PC-9 (cell line): ENCODE measurements around the gene AP1B1. TPM values are rescaled to one million over a fixed set of nuclear protein-coding genes. Genes with fewer than 3 reads are reported as not detected.

Experiments used
- BruUV-seq: library from RNA; stranded (reverse); fragments of 400-500 nt; replicated peaks from 2 replicates; lab custom pipeline; 2021; lab: Mats Ljungman, UMichigan
- CTCF ChIA-PET: fragments of 300-600 bp; sonication (Branson Sonifier 250); formaldehyde crosslinking; loops from one replicate; lab custom pipeline; 2022; ENCODE audit warnings: antibody characterized with exemption; lab: Charles Lee
- POLR2A ChIA-PET: fragments of 300-600 bp; sonication (Branson Sonifier 250); formaldehyde crosslinking; loops from one replicate; lab custom pipeline; 2022; ENCODE audit warnings: antibody characterized with exemption; ENCODE audit not compliant: unreplicated experiment; lab: Charles Lee
- DNase-seq, 2 experiments: peaks; one replicate each; pipeline versions ENCODE4 v3.0.0 to v3.0.0-alpha.2; 2015 to 2022; ENCODE audit warnings: mixed read lengths in 1 of 2
- H2AFZ ChIP-seq: fragments of 200-600 bp; sonication (generic); 2 replicates; pipeline ENCODE4 v1.8.1; 2017; ENCODE audit warnings: antibody characterized with exemption
- H3F3A ChIP-seq: fragments of 200-600 bp; sonication (generic); 2 replicates; pipeline ENCODE4 v1.8.1; 2017; ENCODE audit warnings: antibody characterized with exemption, mild to moderate bottlenecking, low read depth; ENCODE audit not compliant: insufficient read depth
- H3K27ac ChIP-seq: fragments of 200-600 bp; sonication (generic); 2 replicates; pipeline ENCODE4 v1.6.1; 2016; ENCODE audit warnings: mixed run types
- H3K27me3 ChIP-seq: fragments of 200-600 bp; sonication (generic); 2 replicates; pipeline ENCODE4 v1.6.1; 2016; ENCODE audit warnings: low read depth, mixed run types; ENCODE audit not compliant: insufficient read depth
- H3K36me3 ChIP-seq: fragments of 200-600 bp; sonication (generic); 2 replicates; pipeline ENCODE4 v1.6.1; 2016; ENCODE audit warnings: low read depth, mixed run types
- H3K4me1 ChIP-seq: fragments of 200-600 bp; sonication (generic); replicated peaks from 2 replicates; pipeline ENCODE4 v1.6.1; 2016; ENCODE audit warnings: mixed run types; ENCODE audit not compliant: insufficient read depth
- H3K4me2 ChIP-seq: fragments of 200-600 bp; sonication (generic); 2 replicates; pipeline ENCODE4 v1.6.1; 2017; ENCODE audit warnings: mixed run types
- H3K4me3 ChIP-seq: fragments of 200-600 bp; sonication (generic); 2 replicates; pipeline ENCODE4 v1.6.1; 2016; ENCODE audit warnings: mixed run types
- H3K79me2 ChIP-seq: fragments of 200-600 bp; sonication (generic); 2 replicates; pipeline ENCODE4 v1.6.1; 2017; ENCODE audit warnings: low read depth, mixed run types
- H3K9me2 ChIP-seq: fragments of 200-600 bp; sonication (generic); 2 replicates; pipeline ENCODE4 v1.8.1; 2017; ENCODE audit warnings: mild to moderate bottlenecking; ENCODE audit not compliant: insufficient read depth
- H3K9me3 ChIP-seq: fragments of 200-600 bp; sonication (generic); 2 replicates; pipeline ENCODE4 v1.8.1; 2016; ENCODE audit warnings: low read depth; ENCODE audit not compliant: insufficient read depth
- H4K20me1 ChIP-seq: fragments of 200-600 bp; sonication (generic); 2 replicates; pipeline ENCODE4 v1.8.1; 2017; ENCODE audit not compliant: insufficient read depth
- CTCF ChIP-seq: fragments of 200-600 bp; sonication (generic); conservative IDR thresholded peaks from 2 replicates; pipeline ENCODE4 v1.6.1; 2017; ENCODE audit warnings: mixed run types, antibody characterized with exemption, mild to moderate bottlenecking, moderate library complexity
- EZH2 ChIP-seq: fragments of 200-600 bp; sonication (generic); IDR thresholded peaks from 2 replicates; pipeline ENCODE4 v1.8.0; 2017; ENCODE audit warnings: antibody characterized with exemption, low read depth
- intact Hi-C: fragments of 100-400 bp; cut with micrococcal nuclease; formaldehyde crosslinking; loops from one replicate; pipeline ENCODE4 v1.10.0; 2022; ENCODE audit not compliant: unreplicated experiment
- total RNA-seq: library from RNA; stranded (reverse); gene quantifications from 2 replicates; pipeline ENCODE4 v1.2.3, GENCODE V29; 2021

Gene AP1B1
- total RNA-seq, 1 experiment from 2014 or later, result 50.8 TPM

- Histone ChIP-seq H3K27me3 (no peaks in the 10 kb centered on the region), H3K4me1 (no peaks in the 10 kb centered on the region), H3K79me2 (no peaks in the 10 kb centered on the region), H3K4me2 (no peak overlapping the region), H3K9me3 (no peaks in the 10 kb centered on the region), H4K20me1 (no peaks in the 10 kb centered on the region), H2AFZ (no peak overlapping the region), H3F3A (peaks cover 3% of the 10 kb centered on the region; the same call in 1 of the 2 replicates), H3K27ac (no peak overlapping the region), H3K36me3 (no peaks in the 10 kb centered on the region), H3K9me2 (no peaks in the 10 kb centered on the region), H3K4me3 (no peak overlapping the region)
- BruUV-seq, result no TSS peak
- intact Hi-C loops, result no loop called here
- CTCF ChIA-PET, result no interaction called here
- TF ChIP-seq CTCF (no peak), EZH2 (no peak)
- POLR2A ChIA-PET, result no interaction called here
- no peak for DNase-seq
Measured at GRCh38 chr22:29327089-29327764, 61.1 kb downstream of the AP1B1 start.

GRCh38 chr22:29326481-29326880, 61.9 kb downstream of the AP1B1 start:
- Histone ChIP-seq H3K4me3 (no peak overlapping the region), H3K79me2 (no peaks in the 10 kb centered on the region), H2AFZ (no peak overlapping the region), H4K20me1 (no peaks in the 10 kb centered on the region), H3F3A (peaks cover 3% of the 10 kb centered on the region; the same call in 1 of the 2 replicates), H3K36me3 (no peaks in the 10 kb centered on the region), H3K4me1 (no peaks in the 10 kb centered on the region), H3K27ac (no peak overlapping the region), H3K4me2 (no peak overlapping the region), H3K9me2 (no peaks in the 10 kb centered on the region), H3K9me3 (no peaks in the 10 kb centered on the region), H3K27me3 (no peaks in the 10 kb centered on the region)
- TF ChIP-seq CTCF (no peak), EZH2 (no peak)
- no peak for DNase-seq
- no TSS peak for BruUV-seq
- intact Hi-C loops, result no loop called here
- ChIA-PET POLR2A (no interaction called here), CTCF (no interaction called here)

- no peak for DNase-seq
- H3K79me2 ChIP-seq, result no peaks in the 10 kb centered on the region
- no peaks in the 10 kb centered on the region for H3K4me1 ChIP-seq
- ChIA-PET POLR2A (no interaction called here), CTCF (no interaction called here)
- H3K9me3 ChIP-seq, result no peaks in the 10 kb centered on the region
- H3K4me2 ChIP-seq, result no peak overlapping the region
- peaks cover 3% of the 10 kb centered on the region; the same call in 1 of the 2 replicates for H3F3A ChIP-seq
- H2AFZ ChIP-seq, result no peak overlapping the region
- no peaks in the 10 kb centered on the region for H3K9me2 ChIP-seq
- intact Hi-C loops, result no loop called here
- no peaks in the 10 kb centered on the region for H3K36me3 ChIP-seq
- H3K4me3 ChIP-seq, result no peak overlapping the region
- no peaks in the 10 kb centered on the region for H3K27me3 ChIP-seq
- no TSS peak for BruUV-seq
- no peaks in the 10 kb centered on the region for H4K20me1 ChIP-seq
- TF ChIP-seq CTCF (no peak), EZH2 (no peak)
- H3K27ac ChIP-seq, result no peak overlapping the region
Measured at GRCh38 chr22:29325785-29326315, 62.5 kb downstream of the AP1B1 start.
